Skin of body (tissue), 2 donors: ENCODE results near the gene SLC29A1. TPM values are rescaled to one million over a fixed set of nuclear protein-coding genes. Genes with fewer than 3 reads are reported as not detected.

Experiments used
- DNase-seq: peaks from one replicate; lab custom pipeline; 2025; lab: John Stamatoyannopoulos, UW
- total RNA-seq: library from RNA; depleted of rRNA; stranded (reverse); fragments of >200 nt; gene quantifications from one replicate; pipeline ENCODE4 v1.2.3, GENCODE V29; 2014

SLC29A1 gene
- total RNA-seq, 1 donor from 2014 or later, result 21.3 TPM

DNA sequence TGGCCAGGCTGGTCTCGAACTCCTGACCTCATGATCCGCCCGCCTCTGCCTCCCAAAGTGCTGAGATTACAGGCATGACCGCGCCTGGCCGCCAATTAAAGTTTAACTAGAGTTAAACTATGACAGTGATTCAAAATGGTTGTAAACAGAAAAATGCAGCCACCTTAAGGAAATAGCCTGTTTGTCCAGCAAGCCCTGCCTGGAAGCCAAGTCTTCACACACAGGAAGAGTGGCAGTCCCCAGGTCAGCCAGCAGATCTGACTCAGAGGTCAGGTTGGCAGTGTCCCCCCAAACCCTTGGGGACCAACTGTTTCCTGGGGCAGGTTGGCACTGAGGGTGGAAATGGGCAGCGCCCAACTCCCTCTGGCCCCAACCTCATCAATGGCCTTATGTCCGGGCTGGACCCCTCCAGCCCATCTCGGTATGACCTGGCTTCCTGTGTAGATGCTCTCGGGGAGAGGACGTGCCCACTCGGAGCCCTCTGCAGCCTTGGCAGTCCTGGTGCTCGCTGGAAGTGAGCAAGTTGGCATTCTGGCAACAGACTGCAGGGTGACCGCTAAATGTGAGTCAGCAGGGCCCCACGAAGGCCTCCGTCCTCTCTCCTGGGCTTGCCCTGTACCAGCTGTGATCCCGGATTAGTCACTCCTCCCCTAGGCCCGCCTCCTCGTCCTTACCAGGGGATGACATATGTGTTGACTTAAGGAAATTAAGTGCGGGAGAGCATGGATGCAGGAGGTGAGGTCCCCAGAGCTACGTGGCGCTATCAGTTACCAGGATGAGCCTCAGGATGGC lies 13.8 kb downstream of the SLC29A1 start:
- DNase-seq, result peak; percentile 79

GRCh38 chr6:44237813-44238433 lies 14.5 kb downstream of the SLC29A1 start:
- DNase-seq, result peak; percentile 58

DNA sequence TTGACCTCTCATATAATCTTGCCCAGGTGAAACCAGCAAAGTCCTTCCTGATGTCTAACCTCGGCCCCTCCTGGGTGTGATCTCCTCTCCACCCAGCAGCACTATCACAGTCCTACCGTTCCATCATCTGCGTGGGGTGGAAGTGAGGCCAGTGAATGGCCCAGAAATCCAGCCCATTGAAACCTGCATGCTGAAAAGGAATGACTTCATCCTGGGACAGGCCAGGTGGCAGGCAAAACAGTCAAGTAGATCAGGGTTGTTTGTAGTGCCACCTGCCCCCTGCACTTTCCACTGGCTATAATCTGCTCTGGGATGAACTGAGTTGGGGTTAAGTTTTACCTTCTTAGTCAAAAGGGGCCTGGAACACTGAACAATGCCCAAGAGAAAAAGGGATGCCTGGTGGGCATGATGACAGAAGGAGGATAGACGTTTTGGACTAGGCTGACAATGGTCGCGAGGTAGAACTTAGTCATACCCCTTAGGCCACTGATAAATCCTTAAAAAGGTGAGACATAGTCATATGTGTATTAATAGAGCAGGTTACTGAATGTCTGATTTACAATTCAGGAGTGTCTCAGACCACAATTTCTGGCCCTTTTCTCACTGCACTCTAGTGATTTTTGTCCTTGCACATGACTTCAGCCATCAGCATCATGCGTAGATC lies 15.4 kb downstream of the SLC29A1 start:
- DNase-seq, result no peak

DNA sequence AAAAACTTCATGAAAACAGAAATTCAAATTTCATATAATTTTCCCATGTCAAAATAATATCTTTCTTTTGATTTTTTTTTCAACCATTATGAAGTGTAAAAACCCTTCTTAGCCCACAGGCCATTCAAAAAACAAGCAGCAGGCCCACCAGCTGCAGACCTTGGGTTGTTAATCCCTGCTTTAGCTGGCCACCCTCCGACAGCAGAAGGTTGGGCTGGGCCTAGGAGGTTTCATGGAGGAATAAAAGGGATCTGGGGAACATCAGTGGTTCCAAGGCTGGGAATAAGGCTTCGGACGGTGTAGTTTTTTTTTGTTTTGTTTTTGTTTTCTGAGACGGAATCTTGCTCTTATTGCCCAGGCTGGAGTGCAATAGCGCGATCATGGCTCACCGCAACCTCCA lies 19.9 kb downstream of the SLC29A1 start:
- no peak for DNase-seq

DNA sequence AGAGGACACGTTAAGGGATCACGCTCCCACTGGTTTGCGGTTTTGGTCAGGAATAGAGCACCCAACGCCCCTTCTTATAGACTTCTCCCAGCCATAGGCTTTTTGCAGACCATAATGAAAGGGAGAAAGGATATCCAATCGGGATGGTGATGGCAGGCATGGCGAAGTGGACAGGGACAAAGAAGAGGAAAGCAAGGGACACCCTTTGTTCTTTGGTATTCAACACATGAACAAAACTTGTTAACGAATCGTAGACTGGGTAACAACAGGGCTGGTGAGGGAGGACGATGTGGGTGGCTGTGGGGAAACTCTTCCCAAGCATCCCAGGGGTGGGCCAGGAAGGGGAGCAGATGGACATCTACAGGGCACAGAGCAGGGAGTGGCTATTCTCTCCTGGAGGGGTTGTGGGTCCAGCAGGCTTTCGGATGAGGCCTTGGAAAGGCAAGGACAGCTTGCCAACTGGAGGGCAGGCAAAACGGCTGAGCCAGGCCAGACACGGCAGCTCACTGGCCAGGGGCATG lies 22.1 kb downstream of the SLC29A1 start:
- no peak for DNase-seq

DNA sequence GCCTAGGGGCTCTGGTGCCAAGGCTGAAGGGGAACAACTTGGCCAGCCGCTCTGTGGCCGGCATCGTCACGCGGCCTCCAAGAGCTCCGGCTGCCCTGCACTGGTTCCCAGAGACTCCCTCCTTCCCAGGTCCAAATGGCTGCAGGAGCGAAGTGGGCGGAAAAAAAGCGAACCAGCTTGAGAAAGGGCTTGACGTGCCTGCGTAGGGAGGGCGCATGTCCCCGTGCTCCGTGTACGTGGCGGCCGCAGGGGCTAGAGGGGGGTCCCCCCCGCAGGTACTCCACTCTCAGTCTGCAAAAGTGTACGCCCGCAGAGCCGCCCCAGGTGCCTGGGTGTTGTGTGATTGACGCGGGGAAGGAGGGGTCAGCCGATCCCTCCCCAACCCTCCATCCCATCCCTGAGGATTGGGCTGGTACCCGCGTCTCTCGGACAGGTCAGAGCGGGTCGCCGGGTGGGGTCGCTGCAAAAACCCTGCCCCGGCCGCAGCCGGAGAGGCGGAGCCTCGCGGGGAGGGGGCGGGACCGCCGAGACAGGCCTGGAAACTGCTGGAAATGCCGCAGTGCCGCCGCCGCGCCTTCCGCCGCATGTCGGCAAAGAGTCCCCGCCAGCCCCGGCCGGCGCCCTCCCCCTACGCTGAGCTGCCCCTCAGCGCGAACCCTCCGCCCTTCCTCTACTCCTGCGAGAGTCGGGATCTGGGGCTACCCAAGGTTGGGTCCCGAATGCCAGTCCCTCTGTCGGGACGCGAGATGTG lies 22.7 kb downstream of the SLC29A1 start:
- peak; percentile 74 for DNase-seq

- peak; percentile 93 for DNase-seq
Observed at GRCh38 chr6:44246663-44247337, 23.4 kb downstream of the SLC29A1 start, which contains the start of gene HSP90AB1. HSP90AB1 (plus strand) TSS chr6:44247101; CDS start chr6:44248630, 1,529 bp downstream.

GRCh38 chr6:44247338-44248302 lies 24.2 kb downstream of the SLC29A1 start:
- DNase-seq, result no peak

GRCh38 chr6:44248579-44248978 lies 25.2 kb downstream of the SLC29A1 start:
- no peak for DNase-seq

DNA sequence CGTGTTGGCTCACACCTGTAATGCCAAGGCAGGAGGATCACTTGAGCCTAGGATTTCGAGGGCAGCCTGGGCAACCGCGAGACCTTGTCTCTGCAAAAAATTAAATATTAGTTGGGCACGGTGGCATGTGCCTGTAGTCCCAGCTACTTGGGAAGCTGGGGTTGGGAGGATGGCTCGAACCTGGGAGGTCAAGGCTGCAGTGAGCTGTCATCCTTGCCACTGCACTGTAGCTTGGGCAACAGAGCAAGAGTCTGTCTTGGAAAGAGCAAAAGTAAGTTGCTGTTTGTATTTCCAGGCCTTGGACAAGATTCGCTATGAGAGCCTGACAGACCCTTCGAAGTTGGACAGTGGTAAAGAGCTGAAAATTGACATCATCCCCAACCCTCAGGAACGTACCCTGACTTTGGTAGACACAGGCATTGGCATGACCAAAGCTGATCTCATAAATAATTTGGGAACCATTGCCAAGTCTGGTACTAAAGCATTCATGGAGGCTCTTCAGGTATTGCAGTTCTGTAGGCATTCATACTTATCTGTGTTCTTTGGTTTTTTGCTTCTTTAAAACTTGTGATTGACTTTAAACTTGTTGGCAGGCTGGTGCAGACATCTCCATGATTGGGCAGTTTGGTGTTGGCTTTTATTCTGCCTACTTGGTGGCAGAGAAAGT lies 25.8 kb downstream of the SLC29A1 start:
- DNase-seq, result no peak

- DNase-seq, result no peak
Observed at GRCh38 chr6:44250067-44250717, 26.8 kb downstream of the SLC29A1 start.

- no peak for DNase-seq
Observed at GRCh38 chr6:44250718-44251123, 27.3 kb downstream of the SLC29A1 start.

GRCh38 chr6:44251576-44252524 lies 28.5 kb downstream of the SLC29A1 start:
- DNase-seq, result no peak

DNA sequence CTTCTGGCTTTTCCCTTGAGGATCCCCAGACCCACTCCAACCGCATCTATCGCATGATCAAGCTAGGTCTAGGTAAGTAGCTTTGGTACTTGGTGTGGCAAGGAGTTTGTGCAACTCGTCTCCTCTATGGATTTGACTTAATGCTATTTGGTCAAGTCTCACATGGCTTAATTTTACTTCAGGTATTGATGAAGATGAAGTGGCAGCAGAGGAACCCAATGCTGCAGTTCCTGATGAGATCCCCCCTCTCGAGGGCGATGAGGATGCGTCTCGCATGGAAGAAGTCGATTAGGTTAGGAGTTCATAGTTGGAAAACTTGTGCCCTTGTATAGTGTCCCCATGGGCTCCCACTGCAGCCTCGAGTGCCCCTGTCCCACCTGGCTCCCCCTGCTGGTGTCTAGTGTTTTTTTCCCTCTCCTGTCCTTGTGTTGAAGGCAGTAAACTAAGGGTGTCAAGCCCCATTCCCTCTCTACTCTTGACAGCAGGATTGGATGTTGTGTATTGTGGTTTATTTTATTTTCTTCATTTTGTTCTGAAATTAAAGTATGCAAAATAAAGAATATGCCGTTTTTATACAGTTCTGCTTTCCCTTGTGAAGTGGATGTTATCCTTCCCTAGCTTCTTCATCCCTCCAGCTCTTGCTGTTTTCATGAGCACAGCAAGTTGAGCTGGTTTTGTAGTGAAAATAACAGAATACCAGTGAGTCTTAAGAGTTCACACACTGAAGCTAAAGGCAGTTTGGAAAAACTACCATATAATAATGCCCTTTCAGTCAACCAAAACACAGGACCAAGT lies 30.1 kb downstream of the SLC29A1 start:
- DNase-seq, result no peak

DNA sequence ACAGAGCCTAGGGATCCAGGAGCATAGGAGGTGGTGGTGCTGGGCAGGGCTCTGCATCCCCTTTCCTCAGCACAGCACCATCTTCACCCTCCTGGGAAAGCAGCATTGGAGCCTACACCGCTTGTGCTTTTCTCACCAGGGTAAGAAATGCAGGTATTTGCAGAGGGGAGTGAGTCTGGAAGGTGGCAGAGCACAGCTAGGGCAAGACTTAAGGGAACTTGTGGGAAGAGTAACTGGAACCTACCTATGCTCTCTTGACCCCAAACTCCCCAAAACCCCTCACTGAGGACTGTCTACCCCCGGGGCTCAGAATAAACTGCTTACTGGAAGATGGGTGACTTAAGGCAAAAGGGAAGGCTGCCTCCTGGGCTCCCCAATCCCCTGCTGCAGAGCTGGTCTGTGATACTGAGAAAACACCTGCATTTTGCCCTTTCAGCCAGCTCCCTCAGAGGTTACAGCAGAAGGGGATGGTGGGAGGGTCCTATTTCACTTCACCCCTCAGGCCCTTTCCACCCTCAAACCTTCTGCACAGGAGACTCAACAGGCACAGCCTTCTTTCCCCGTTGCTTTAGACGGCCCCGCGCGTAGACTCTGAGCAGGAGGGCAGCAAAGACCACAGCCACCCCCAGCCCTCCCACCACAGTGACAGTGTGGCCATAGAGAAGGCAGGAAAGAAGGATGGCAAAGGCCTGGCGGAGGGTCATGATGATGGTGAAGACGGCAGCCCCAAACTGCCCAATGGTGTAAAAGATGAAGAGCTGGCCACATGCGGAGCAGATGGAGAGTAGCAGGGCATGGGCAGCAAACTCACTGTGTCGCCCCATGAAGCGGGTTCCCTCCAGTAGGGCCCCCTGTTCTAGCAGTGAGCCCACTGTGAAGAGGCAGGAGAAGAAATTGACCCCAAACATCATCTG lies 31.1 kb downstream of the SLC29A1 start:
- no peak for DNase-seq
